NOMO-1 treated with dmso at 0.1 percent for 144 hours (cell line): ENCODE results near the gene ALPG.
A peak's percentile ranks its signal among the peaks of the same experiment; 100 is the strongest.
"Not testable (repeated sequence)": the region's sequence is repeated elsewhere in the genome, so short reads cannot be mapped to it uniquely, and the experiment has no call there.

Experiments
- DNase-seq: peaks from one replicate; lab custom pipeline; 2025; ENCODE audit not compliant: unreplicated experiment; lab: John Stamatoyannopoulos, UW

Gene ALPG

DNA sequence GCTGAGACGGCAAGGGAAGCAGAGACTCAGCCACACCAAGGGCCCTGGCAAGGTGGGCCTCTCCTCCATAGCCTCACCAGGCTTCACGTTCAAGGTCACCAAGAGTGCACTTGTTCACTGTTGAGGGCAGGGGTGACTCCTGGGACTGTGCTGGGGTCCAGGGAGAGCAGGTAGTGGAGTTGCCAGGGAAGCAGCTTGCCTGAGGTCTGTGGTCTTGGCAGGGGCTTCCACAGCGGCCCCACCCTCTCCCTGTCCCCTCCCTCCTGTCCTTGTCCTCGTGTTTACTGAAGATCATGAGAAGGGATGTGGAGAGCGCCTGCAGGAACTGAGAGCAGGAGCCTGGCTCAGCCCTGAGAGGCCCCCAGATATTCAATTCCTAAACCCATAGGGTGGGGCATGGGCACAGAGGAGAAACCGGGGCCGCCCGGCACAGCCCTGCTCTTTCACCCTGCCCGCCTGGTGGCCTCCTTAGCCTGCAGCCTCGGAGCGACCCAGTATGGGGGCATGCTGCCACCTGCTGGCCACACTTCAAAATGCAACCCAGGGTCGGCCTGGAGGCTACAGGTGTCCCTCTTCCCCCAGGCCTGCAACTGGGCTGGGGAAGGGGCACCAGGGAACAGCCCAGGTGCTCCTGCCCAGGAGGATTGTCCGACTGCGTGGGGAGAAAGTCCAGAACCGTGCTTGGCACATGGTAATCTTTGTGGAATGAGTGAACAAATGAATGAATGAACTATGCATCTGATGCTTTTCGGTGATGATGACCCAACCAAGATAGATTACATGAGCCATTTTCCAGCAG lies 33.8 kb downstream of the ALPG start:
- peak; percentile 17 for DNase-seq

DNA sequence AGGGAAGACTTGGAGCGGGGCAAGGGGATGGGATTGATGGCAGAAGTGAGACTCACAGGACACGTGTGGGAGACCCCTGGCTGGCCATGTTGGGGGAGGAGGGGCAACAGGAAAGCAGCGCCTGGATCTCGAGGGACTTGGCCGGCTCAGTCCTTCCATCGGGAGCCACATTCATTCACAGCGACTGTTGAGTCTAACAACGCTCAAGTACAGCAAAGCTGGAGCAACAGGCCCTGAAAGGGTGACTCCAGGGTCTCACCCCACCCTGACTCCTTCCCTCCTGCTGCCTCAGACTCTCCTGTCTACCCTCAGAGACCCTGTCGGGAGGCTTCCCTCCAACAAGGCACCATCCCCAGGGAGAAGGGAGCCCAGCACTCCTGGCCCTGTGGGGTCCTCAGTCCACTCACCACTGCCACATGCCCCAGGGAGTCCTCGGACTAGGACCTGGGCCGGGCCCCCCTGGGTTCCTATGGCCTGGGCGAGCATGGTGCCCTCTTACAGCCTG lies 34.6 kb downstream of the ALPG start:
- DNase-seq: no peak

DNA sequence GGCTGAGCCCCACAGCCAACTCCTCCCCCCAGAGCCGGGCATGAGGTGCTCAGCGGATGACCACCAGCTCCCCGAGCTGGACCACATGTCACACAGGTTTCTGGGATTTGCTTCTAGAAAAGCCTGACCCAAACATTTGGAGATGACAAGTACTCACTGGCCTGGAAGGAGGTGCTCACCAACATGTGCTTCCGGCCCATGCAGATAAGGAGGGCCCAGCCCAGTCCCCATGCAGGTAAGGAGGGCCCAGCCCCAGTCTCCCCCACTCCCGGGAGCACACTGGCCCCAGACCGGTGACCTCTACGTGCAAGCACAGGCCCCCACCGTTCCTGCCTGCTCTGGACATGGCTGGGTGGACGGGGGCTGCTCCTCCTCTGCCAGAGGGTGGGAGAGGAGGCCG lies 35.3 kb downstream of the ALPG start:
- DNase-seq: not testable (repeated sequence)

DNA sequence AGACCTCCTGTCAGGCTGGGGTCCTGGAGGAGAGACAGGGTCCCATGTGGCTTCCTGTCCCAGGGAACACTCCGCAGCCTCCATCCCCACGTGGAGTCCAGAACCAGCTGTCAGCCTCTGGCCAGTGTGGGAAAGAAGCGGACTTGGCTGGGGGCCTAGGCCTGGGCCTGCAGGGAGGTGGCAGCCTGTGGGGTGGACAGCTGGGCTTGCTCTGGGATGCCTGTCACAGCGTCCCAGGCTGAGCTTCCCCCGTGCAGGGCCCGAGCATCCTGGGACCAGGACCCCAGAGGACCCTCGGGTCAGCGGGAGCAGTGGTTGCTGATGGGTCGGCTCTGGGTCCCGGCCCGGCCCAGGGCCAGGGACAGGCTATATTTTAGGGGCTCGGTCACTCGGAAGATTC lies 35.8 kb downstream of the ALPG start:
- DNase-seq: not testable (repeated sequence)

DNA sequence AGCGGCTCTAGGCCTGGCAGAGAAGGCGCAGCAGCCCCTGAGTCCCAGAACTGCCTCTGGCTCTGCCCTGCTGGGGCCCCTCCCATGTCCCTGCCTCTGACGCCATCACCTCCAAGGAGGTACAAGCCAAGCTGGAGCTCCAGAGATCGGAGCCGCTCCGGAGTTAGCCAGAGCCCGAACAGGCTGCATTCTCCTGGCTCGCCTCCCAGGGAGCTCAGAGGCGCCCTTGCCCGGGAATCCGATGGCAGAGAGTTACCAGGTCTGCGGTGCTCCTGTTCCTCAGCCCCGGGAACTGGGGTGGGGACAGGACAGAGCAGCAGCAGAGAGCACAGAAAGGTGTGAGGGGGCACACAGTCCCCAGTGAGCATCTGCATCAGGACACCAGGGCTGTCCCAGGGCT lies 36.4 kb downstream of the ALPG start:
- DNase-seq: not testable (repeated sequence)

DNA sequence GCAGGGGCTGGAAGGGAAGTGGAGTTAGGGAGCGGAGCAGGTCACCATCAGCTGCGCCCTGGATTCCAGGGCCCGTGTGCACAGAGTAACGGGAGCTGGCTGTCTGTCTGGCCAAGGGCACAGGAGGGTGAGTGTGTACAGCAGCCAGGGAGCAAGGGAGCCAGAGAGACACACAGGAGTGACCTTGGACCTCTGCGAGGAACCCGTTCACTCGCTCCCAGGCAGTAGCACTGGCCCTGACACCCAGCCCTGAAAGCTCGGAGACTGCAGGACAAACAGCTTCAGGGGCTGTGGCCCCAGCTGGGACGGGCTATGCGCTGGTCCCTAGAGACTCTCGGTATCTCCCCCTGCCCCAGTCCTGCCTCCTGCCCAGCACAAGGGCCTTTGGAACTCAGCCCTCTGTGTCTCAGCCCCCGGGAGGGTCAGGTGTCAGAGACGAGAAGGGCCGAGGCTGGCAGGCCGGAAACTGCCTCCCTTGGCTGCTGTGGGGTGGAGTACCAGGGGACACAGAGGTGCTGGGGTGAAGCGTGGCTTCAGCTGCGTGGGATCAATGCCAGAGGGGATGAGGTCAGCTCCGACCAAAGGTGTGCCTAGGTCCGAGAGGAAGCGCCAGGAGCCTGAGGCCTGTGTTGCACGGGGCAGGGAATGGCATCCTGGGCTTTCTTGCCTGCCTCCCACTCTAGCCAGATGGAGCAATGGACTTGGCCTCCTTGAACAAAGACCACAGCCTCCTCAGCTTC lies 37.2 kb downstream of the ALPG start:
- not testable (repeated sequence) for DNase-seq

DNA sequence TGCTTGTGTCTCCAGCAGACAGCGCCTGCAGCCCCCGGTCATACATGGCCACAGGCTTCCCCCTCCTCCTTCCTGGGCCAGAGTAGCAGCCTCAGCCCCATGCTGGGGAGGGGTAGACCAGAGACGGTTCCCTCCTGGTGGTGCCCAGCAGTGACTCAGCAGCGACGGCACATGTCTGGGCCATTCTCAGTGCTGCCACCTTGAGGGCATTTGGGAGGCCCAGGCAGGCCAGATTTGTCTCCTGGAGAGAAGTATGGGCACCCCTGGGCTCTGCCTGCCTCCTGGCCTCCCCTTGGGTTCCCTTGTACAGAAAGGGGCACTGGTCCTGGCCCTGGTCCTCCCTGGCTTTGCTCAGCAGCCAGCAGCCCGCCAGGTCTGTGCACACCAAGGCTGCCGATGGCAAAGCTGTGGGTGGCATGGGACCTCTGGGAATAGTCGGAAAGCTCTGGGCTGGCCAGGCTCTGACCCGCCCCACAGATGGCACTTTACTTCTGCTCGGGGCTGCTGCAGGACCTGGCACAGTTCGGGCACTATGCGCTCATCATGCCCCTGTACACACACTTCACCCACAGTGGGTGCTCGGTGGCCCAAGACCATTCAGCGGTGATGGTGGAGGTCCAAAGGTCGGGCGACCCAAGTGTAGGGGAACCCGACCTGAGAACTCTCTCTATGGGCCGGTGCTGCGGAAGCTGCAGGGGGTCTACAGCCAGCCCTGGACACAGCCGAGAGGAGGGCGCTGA lies 37.9 kb downstream of the ALPG start:
- peak; percentile 15 for DNase-seq

DNA sequence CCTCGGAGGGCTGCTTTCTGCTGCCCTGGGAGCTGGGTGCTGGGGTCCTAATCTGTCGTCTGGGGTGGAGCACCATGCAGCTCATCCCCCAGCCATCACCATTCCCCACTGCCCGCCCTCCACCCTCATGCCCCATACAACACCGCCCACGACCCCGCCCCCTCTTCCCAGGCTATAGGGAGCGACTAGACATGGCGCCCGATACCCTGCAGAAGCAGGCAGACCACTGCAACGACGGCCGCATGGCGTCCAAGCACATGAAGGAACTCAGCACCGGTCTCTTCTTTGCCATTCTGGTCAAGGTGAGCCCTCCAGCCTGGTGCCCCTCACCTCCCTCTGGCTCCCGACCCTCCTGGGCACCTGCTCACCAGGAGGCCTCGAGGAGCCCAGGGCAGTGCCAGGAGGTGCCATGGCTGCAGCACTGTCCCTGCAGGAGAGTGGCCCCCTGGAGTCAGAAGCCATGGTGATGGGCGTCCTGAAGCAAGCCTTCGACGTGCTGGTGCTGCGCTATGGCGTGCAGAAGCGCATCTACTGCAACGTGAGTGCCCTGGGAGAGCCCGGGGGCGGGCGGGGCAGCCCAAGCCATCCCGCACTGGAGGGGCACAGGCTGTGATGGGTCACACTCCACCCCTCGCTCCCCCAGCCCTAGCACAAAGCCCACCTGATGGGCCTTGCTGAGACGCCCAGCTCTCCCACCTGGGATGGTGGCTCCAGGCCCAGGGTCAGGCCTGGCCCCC lies 38.7 kb downstream of the ALPG start:
- not testable (repeated sequence) for DNase-seq

DNA sequence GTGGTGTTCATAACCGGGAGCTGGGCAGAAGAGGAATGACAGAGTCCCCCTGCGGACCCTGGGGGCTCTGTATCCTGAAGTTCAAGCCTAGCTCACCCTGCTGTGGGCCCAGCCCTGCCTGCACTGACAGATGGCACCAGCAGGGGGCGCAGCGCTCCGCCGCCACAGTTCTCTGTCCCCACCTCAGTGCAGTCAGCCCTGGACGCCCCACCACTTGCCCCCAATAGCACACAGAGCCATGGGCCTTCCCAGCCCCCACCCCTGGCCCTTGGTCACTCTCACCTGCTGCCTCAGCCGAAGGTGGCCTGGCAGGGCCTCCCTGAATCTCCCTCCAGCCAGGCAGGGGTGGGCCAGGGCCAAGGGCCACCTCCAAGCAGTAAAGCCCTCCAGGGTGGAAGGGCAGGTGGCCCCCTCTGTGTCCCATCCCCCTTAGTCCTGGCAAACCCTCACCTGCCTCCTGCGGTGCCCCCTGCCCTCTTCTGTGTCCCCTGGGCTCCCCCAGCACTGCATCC lies 39.7 kb downstream of the ALPG start:
- not testable (repeated sequence) for DNase-seq

DNA sequence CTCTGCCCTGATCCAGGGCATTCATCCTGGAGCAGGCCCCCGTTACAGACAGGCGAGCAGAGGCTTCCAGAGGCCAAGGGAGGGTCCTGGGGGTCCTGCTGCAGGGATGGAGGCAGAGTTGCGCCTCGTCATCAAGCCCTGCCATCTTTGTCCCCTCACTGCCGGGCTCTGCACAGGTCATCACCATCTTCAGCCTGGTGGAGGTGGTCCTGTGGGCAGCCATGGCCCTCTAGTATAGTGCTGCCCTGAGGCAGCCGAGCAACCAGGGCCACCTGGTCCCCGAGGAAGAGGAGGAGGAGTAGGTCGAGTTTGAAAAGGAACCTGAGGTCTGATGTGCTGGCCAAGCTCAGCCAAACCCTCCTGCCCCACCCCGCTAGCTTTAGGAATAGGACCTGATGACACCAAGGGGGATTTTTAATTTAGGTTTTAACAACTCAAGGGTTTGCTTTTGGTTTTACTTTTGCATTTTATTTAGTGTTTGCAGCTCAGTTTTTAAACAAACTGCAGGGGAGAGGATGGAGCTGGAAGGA lies 40.5 kb downstream of the ALPG start:
- no peak for DNase-seq

DNA sequence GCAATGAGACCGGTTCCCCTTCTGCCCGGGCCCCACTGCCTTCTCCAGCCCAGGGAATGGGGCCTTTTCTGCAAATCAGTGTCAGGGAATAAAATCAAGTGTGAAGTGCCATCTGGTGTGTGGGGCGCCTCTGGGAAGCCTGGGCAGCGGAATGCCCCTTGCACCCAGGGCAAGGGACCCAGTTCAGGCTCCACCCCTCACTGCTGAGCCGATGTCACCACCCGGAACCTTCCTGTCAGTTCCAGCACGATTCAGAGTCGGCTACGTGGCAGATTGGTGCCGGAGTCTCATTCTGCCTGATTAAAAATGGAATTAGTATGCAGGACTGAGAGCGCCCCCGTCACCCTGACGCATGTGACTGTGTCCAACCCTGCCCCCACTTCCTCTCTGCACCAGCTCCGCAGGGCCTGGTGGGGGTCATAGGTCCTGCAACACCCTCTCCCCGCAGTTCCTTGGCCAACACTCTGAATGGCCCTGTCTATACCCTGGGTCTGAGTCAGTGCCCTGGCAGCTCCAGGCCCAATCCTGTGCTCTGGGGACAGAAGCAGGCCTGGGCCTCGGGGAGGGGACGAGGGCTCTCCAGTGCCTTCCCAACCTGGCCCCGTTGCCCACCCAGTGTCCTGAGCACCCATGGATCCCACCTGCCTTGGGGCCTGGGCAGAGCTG lies 41.1 kb downstream of the ALPG start:
- DNase-seq: no peak

DNA sequence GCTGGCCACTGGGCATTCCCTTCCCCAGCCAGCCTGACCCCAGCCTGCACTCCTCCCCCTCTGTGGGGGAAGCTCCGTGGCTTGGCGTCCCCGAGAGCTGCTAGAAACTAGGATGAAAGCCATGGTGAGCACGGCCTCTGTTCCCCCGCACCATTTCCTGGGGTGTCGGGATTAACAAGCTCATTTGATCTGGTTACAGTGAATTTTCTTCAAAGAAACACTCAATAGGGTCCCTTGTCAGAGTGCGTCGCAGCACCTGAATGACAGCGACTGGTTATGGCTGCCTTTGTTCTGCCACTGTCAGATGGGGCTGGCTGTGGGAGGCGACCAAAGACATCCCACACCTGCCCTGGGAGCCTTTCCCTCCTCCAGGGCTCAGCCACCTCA lies 41.7 kb downstream of the ALPG start:
- DNase-seq: no peak

DNA sequence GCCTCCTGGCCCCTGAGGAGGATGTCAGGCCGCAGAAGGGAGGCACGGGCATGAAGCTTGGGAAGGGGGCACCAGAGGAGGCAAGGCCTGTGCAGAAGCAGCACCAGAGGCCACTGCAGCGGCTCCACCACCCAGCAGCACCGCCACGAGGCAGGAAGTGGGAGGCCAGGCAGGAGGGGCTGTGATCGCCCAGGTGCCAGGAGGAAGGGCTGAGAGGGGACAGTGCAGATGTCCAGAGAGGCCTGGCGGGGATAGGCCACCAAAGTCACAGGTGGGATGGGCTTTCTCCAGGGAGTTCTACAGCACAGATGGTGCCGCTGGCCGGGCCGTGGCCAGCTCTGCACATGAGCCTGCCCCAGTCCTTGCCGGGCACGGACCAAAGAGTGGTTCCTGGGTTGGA lies 43.3 kb downstream of the ALPG start:
- no peak for DNase-seq

DNA sequence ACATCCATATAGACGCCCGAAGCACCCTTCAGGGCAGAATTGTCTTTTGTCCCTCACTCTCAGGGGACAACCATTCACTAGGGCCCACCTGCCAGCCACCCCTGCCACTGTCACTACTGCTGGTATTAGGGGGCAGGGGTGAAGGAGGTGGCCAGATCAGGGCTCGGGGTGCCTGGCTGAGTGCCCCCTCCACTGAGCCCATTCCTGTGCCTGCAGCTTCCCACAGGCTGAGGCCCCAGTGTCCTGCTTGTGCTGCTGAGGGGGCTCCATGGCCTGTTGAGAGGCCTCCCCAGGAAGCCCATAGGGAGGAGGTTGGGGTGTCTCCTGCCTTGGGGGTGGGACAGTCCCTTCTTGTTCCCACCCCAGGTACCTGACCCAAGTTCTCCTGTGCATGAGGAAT lies 45.0 kb downstream of the ALPG start:
- DNase-seq: not testable (repeated sequence)

DNA sequence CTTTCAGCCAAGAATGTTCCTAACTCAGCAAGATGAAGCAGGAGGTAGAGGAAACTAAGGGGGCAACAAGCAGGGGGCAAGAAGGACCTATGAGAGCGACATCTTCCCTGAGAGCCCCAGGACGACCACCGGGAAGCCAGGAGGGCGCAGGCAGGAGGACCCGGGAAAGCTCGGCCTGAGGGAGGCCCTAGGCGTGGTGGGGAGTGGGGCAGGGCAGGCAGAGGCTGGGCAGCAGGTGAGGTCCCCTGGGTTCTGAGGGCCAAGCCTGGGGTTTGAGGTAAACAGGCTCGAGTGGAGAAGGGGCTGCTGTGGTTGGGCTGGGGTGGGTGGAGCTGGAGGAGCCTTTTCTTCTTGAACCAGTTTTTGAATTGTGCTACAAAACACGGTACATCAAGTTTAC lies 48.0 kb downstream of the ALPG start:
- no peak for DNase-seq

DNA sequence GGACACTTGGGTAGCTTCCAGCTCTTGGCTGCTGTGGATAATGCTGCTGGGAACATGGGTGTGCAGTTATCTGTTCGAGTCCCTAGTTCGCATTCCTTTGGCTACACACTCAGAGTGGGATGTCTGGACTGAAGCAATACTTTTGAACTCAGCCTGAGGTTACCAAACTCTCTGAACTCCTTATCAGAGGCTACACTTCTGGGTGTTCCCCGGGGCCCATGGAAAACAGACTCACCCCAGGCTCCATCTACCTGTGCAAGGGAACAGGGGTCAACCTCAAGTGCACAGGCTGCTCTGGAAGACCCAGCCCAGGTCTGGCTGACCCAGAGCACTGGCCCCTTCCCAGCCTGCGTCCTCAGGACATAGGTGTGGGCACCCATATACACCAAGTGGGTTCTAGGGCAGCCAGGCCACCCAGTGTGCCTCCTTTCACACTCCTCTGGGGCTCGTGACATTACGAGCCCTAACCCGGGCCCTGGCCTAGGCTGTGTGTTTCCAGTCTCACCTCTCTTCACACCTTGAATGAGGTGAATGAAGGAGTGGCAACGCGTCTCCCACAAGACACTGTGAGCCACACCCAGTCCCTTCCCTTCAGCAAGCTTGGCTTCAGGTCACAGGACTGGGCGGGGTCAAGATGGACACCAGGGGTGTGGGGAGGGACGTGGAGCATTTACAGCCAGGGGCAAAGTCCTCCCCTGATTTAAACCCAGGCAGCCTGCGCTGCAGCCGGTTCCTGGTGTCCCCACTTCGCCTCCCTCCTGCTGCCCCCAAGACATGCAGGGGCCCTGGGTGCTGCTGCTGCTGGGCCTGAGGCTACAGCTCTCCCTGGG lies 49.0 kb downstream of the ALPG start, which contains the start of gene ALPI:
Gene ALPI (plus strand): TSS at position 728 of the 830 bp plus-strand sequence. CDS start 47 bp downstream, at position 775.
- no peak for DNase-seq

DNA sequence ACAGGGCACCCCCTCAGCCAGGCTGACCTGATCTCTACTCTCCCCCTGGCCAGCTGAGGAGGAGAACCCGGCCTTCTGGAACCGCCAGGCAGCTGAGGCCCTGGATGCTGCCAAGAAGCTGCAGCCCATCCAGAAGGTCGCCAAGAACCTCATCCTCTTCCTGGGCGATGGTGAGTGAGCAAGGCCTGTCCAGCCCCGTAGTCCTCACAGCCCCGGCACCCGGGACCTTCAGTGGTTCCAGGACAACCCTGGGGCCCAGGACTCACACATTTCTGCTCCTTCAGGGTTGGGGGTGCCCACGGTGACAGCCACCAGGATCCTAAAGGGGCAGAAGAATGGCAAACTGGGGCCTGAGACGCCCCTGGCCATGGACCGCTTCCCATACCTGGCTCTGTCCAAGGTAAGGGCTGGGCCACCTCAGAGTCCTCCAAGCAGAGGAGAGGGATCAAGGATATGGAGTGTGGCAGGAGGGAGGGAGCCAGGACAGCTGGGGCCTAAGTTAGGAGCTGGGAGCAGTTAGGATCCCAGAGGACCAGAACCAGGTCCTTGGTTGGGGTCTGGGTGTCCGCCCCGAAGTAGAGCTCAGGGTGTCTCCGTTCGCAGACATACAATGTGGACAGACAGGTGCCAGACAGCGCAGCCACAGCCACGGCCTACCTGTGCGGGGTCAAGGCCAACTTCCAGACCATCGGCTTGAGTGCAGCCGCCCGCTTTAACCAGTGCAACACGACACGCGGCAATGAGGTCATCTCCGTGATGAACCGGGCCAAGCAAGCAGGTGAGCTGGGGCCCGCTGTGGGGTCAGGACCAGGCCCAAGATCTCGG lies 49.9 kb downstream of the ALPG start:
- no peak for DNase-seq
